Stimulated activated naive CD8-positive, alpha-beta T cell treated with anti-CD3 and anti-CD28 coated beads, Interleukin-15, Interleukin-2, amounts not matched to agents 100 ng/mL and 50 ng/mL, for 24 hours (primary cell): ENCODE data around the gene RPS6KA1.

ENCODE experiments used
- H3K27ac Mint-ChIP-seq: one replicate; pipeline ENCODE4 v1.8.0; 2021; ENCODE audit warnings: mild to moderate bottlenecking, mixed read lengths
- H3K27me3 Mint-ChIP-seq: one replicate; pipeline ENCODE4 v1.8.0; 2021; ENCODE audit warnings: mixed read lengths
- H3K36me3 Mint-ChIP-seq: one replicate; pipeline ENCODE4 v1.8.0; 2021; ENCODE audit warnings: low read depth, mixed read lengths
- H3K4me1 Mint-ChIP-seq: one replicate; pipeline ENCODE4 v1.8.0; 2021; ENCODE audit warnings: low read depth, mixed read lengths
- H3K4me3 Mint-ChIP-seq: one replicate; pipeline ENCODE4 v1.8.0; 2021; ENCODE audit warnings: mild to moderate bottlenecking, mixed read lengths
- H3K9me3 Mint-ChIP-seq: one replicate; pipeline ENCODE4 v1.8.0; 2021; ENCODE audit warnings: mixed read lengths

Gene RPS6KA1

DNA sequence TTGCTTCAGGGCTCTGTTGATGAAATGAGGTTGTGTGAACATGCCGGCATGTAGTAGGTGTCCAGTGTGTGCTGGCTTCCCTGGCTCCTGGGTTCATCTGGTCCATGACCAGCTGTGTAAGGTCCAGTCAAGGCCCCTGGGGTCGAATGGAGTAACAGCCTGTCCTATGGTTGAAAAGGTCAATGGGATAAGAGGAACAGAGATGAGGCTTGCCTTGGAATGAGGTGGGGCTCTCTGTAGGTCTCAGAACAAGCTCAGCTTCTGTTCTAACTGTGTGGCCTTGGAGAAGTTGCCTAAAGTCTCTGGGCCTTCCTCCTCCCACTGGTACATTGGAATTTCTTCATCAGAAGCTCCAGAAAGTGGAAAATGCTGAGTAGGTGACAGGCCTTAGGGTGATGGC, 26.6 kb downstream of the RPS6KA1 start:
- Mint-ChIP-seq H3K9me3 (no peaks in the 10 kb centered on the region), H3K36me3 (peaks cover 72% of the 10 kb centered on the region), H3K27me3 (no peaks in the 10 kb centered on the region), H3K4me1 (peaks cover 38% of the 10 kb centered on the region), H3K4me3 (no peak overlapping the region), H3K27ac (peak overlapping the region; percentile 89)

GRCh38 chr1:26557008-26557407, 27.4 kb downstream of the RPS6KA1 start:
- Mint-ChIP-seq H3K36me3 (peaks cover 72% of the 10 kb centered on the region), H3K4me3 (no peak overlapping the region), H3K27ac (no peak overlapping the region)

DNA sequence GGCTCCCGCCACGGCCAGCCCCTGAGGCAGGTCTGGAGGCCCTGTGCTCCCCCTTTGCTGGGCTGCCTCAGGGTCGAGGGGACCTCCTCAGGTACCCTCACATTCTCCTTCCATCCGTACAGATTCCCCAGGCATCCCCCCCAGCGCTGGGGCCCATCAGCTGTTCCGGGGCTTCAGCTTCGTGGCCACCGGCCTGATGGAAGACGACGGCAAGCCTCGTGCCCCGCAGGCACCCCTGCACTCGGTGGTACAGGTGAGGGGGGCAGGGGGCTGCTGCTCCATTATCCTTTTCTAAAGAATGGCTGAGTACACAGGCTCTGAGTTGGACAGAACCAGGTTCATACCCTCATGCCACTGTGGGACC, 29.1 kb downstream of the RPS6KA1 start:
- Mint-ChIP-seq H3K27ac (peak overlapping the region; percentile 76), H3K4me1 (peaks cover 38% of the 10 kb centered on the region), H3K36me3 (peaks cover 75% of the 10 kb centered on the region), H3K4me3 (no peak overlapping the region), H3K27me3 (no peaks in the 10 kb centered on the region), H3K9me3 (no peaks in the 10 kb centered on the region)

More at GRCh38 chr1:26557008-26557407, 27.4 kb downstream of the RPS6KA1 start:
- H3K4me1 Mint-ChIP-seq: peaks cover 38% of the 10 kb centered on the region
- H3K27me3 Mint-ChIP-seq: no peaks in the 10 kb centered on the region
- H3K9me3 Mint-ChIP-seq: no peaks in the 10 kb centered on the region

GRCh38 chr1:26560403-26560780, 30.8 kb downstream of the RPS6KA1 start:
- no peak overlapping the region for H3K4me3 Mint-ChIP-seq
- H3K27ac Mint-ChIP-seq: peak overlapping the region; percentile 55
- peaks cover 22% of the 10 kb centered on the region for H3K4me1 Mint-ChIP-seq
- H3K9me3 Mint-ChIP-seq: no peaks in the 10 kb centered on the region
- H3K27me3 Mint-ChIP-seq: no peaks in the 10 kb centered on the region
- H3K36me3 Mint-ChIP-seq: peaks cover 76% of the 10 kb centered on the region

- Mint-ChIP-seq H3K4me3 (no peak overlapping the region), H3K9me3 (no peaks in the 10 kb centered on the region), H3K27ac (peak overlapping the region; percentile 45), H3K4me1 (peaks cover 38% of the 10 kb centered on the region), H3K27me3 (no peaks in the 10 kb centered on the region), H3K36me3 (peaks cover 78% of the 10 kb centered on the region)
Observed at GRCh38 chr1:26570287-26570686, 40.7 kb downstream of the RPS6KA1 start.

- peaks cover 47% of the 10 kb centered on the region for H3K4me1 Mint-ChIP-seq
- no peak overlapping the region for H3K4me3 Mint-ChIP-seq
- H3K27ac Mint-ChIP-seq: no peak overlapping the region
- H3K9me3 Mint-ChIP-seq: no peaks in the 10 kb centered on the region
- H3K27me3 Mint-ChIP-seq: no peaks in the 10 kb centered on the region
- peaks cover 81% of the 10 kb centered on the region for H3K36me3 Mint-ChIP-seq
Observed at GRCh38 chr1:26571381-26571780, 41.8 kb downstream of the RPS6KA1 start.

GRCh38 chr1:26574018-26574417, 44.5 kb downstream of the RPS6KA1 start:
- peaks cover 73% of the 10 kb centered on the region for H3K36me3 Mint-ChIP-seq

DNA sequence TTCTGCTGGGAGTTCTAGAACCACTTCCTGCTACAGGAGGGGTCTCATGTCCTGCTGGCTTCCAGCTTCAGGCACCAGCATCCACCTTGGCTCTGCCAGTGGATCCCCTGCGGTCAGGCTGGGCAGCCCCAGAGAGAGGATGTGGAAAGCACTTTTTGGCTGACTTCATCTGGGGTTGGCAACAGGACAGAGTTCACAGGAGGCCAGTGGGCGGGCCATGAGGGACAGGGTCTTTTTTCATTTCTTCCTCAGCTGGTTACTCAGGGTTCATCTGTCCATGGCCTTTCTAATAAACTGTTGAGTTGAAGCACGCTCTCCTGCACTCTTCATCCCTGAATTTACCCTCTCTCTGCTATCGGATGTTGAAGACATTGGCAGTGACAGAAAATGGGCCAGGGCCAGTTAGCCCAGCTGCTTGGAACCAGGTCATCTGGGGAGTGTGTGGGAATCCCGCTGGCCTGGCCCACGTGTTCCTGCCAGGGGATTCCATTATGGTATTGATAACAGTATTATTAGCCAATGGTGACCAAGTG, 45.2 kb downstream of the RPS6KA1 start:
- Mint-ChIP-seq H3K36me3 (peaks cover 65% of the 10 kb centered on the region), H3K27me3 (no peaks in the 10 kb centered on the region), H3K27ac (peak overlapping the region; percentile 78), H3K4me1 (peaks cover 65% of the 10 kb centered on the region), H3K9me3 (no peaks in the 10 kb centered on the region), H3K4me3 (peak overlapping the region; percentile 25)

More at GRCh38 chr1:26574018-26574417, 44.5 kb downstream of the RPS6KA1 start:
- Mint-ChIP-seq H3K4me3 (no peak overlapping the region), H3K4me1 (peaks cover 63% of the 10 kb centered on the region), H3K9me3 (no peaks in the 10 kb centered on the region), H3K27me3 (no peaks in the 10 kb centered on the region), H3K27ac (no peak overlapping the region)

GRCh38 chr1:26575348-26575747, 45.8 kb downstream of the RPS6KA1 start:
- H3K9me3 Mint-ChIP-seq: no peaks in the 10 kb centered on the region
- no peak overlapping the region for H3K4me3 Mint-ChIP-seq
- peaks cover 59% of the 10 kb centered on the region for H3K36me3 Mint-ChIP-seq
- H3K27ac Mint-ChIP-seq: peak overlapping the region; percentile 80
- H3K4me1 Mint-ChIP-seq: peaks cover 65% of the 10 kb centered on the region
- H3K27me3 Mint-ChIP-seq: no peaks in the 10 kb centered on the region

DNA sequence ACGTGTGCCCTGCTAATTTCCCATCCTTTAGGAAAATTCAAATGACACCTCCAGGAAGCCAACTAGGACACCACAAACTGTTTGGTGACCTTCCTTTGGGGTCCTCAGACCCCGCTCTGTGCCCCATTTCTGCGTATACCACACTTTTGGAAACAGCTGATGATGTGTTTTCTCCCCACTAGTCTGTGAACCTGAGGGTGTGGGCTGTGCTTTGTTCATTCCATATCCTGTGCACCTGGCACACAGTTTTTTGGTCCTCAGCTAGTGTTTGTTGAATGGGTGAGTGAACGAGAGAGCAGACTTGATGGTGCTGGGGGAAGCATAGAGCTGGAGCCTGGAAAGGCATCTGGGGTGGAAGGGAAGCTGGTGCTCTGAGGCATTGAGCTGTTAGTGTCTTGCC, 48.6 kb downstream of the RPS6KA1 start:
- H3K4me3 Mint-ChIP-seq: peak overlapping the region; percentile 35
- H3K9me3 Mint-ChIP-seq: no peaks in the 10 kb centered on the region
- peaks cover 90% of the 10 kb centered on the region for H3K4me1 Mint-ChIP-seq
- peaks cover 42% of the 10 kb centered on the region for H3K36me3 Mint-ChIP-seq
- H3K27ac Mint-ChIP-seq: peak overlapping the region; percentile 91
- no peaks in the 10 kb centered on the region for H3K27me3 Mint-ChIP-seq

DNA sequence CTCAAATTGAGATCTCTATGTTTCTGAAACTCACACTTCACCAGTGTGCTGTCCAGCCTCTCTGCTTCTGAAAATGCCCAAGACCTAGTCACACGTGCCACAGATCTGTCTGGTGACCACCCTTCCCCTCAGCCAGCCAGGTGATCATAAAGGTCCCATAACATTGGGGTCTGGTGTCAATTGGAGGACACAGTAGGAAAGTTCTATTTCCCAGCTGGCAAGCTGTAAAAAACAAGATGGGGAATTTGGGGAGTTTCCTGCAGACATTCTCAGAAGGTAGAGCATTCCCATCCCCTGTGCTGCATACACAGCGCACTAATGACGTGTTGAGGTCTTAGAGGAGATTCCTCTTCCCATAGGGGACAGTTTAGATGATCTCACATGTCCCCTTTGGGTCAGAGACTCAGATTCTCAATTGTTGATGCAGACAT, 50.1 kb downstream of the RPS6KA1 start:
- peaks cover 30% of the 10 kb centered on the region for H3K36me3 Mint-ChIP-seq
- no peaks in the 10 kb centered on the region for H3K27me3 Mint-ChIP-seq
- H3K4me3 Mint-ChIP-seq: peak overlapping the region; percentile 42
- peaks cover 93% of the 10 kb centered on the region for H3K4me1 Mint-ChIP-seq
- H3K9me3 Mint-ChIP-seq: no peaks in the 10 kb centered on the region
- H3K27ac Mint-ChIP-seq: peak overlapping the region; percentile 99

- H3K4me1 Mint-ChIP-seq: peaks cover 92% of the 10 kb centered on the region
- H3K4me3 Mint-ChIP-seq: peak overlapping the region; percentile 42
Observed at GRCh38 chr1:26580116-26580515, 50.6 kb downstream of the RPS6KA1 start.

GRCh38 chr1:26581287-26581651, 51.7 kb downstream of the RPS6KA1 start:
- H3K4me1 Mint-ChIP-seq: peaks cover 84% of the 10 kb centered on the region
- peak overlapping the region; percentile 99 for H3K27ac Mint-ChIP-seq
- H3K27me3 Mint-ChIP-seq: no peaks in the 10 kb centered on the region
- H3K9me3 Mint-ChIP-seq: no peaks in the 10 kb centered on the region
- H3K4me3 Mint-ChIP-seq: peak overlapping the region; percentile 76
- H3K36me3 Mint-ChIP-seq: peaks cover 16% of the 10 kb centered on the region

More at GRCh38 chr1:26580116-26580515, 50.6 kb downstream of the RPS6KA1 start:
- Mint-ChIP-seq H3K27ac (peak overlapping the region; percentile 99), H3K9me3 (no peaks in the 10 kb centered on the region), H3K36me3 (peaks cover 26% of the 10 kb centered on the region), H3K27me3 (no peaks in the 10 kb centered on the region)

DNA sequence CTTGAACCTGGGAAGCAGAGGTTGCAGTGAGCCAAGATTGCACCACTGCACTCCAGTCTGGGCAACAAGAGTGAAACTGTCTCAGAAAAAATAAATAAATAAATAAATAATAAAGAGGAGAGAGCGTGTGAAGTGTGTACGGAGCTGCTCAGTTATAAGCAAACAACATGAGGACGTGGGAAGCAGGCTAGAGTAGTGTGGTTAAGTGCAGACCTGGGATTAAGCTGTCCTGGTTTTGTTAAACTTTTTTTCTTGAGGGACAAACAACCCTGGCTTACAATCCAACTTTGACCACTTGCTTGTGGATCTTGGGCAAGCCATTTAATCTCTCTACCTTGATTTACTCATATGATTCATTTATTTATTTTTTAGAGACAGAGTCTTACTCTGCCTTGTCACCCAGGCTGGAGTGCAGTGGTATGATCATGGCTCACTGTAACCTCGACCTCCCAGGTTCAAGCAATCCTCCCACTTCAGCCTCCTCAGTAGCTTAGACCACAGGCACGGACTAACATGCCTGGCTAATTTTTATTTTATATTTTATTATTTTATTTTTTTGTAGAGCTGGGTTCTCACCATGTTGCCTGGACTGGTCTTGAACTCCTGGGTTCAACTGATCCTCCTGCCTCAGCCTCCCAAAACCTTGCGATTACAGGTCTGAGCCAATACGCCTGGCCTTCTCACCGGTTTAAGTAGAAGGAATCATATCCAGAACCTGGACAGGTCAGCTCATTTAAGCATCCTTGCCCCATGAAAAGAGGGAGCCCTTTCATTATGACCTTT, 52.7 kb downstream of the RPS6KA1 start:
- H3K36me3 Mint-ChIP-seq: peaks cover 14% of the 10 kb centered on the region
- peak overlapping the region; percentile 63 for H3K4me3 Mint-ChIP-seq
- H3K9me3 Mint-ChIP-seq: no peaks in the 10 kb centered on the region
- peaks cover 78% of the 10 kb centered on the region for H3K4me1 Mint-ChIP-seq
- H3K27ac Mint-ChIP-seq: peak overlapping the region; percentile 99
- H3K27me3 Mint-ChIP-seq: no peaks in the 10 kb centered on the region

DNA sequence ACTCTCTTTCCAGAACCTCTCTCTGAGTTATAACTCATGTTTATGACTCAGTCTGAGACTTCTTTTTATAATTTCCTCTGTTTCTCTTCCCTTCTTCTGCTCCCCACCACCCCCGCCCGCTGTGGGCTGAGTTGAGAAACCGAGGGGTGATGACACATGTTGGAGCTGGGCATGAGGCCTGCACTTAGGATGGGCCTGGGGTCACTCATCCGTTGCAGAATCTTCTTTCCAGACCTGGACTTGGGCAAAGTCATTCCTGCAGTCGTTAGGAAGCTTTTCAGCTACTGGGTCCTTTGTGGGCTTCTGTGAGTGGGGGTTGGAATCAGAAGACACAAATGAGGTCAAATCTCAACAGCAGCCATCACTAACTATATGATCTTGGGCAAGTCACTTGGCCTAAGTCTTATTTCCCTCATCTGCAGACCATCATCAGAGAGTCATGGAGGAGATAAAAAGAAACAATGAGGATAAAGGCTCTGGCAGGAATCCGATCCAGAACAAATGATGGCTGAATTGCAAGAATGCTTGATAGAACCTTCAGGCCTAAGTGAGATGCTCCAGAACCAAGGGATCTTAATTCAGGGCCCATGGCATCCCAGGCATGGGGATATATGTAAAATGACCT, 53.4 kb downstream of the RPS6KA1 start:
- Mint-ChIP-seq H3K9me3 (no peaks in the 10 kb centered on the region), H3K4me1 (peaks cover 71% of the 10 kb centered on the region), H3K27me3 (no peaks in the 10 kb centered on the region), H3K36me3 (peaks cover 9% of the 10 kb centered on the region), H3K4me3 (peak overlapping the region; percentile 63), H3K27ac (peak overlapping the region; percentile 99)
